HepG2 (cell line): Measurements from ENCODE around the gene CPVL. TPM values are rescaled to one million over a fixed set of nuclear protein-coding genes. Genes with fewer than 3 reads are reported as not detected.

Experiments
- ATAC-seq: fragments of 200-7000 bp; cut with Tn5 transposase; 3 replicates; pipeline ENCODE4 v1.9.1; 2020; ENCODE audit warnings: mild to moderate bottlenecking, moderate library complexity
- BruUV-seq: library from RNA; stranded (reverse); fragments of 400-500 nt; replicated peaks from 2 replicates; lab custom pipeline; 2021; lab: Mats Ljungman, UMichigan
- CTCF ChIA-PET: fragments of 300-600 bp; formaldehyde crosslinking; extraction: SDS; loops from one replicate; lab custom pipeline; 2021; ENCODE audit warnings: low total read pairs, inconsistent platforms, low intra/inter-chr PET ratio; lab: Yijun Ruan, JAX
- POLR2A ChIA-PET: fragments of 350-600 bp; sonication (Branson Sonifier 250); formaldehyde crosslinking; loops from one replicate; lab custom pipeline; 2020; ENCODE audit warnings: antibody characterized with exemption, inconsistent platforms; lab: Yijun Ruan, JAX
- DNase-seq: peaks from one replicate; pipeline ENCODE4 v3.0.0-alpha.2; 2015; ENCODE audit warnings: low spot score
- FAIRE-seq: peaks from 3 replicates; lab custom pipeline; 2011; peaks lifted over from hg19 to GRCh38; lab: Jason Lieb, UNC
- H2AFZ ChIP-seq: one replicate; pipeline ENCODE4 v1.6.1; 2011; ENCODE audit warnings: low read length, inconsistent platforms
- H3K27ac ChIP-seq: fragments of 300-600 bp; 3 replicates; pipeline ENCODE4 v1.8.0; 2011; ENCODE audit warnings: mixed run types, mild to moderate bottlenecking, mixed read lengths, low read length, inconsistent platforms; ENCODE audit not compliant: insufficient read depth; ENCODE audit errors: extremely low read length
- H3K27me3 ChIP-seq, 2 experiments: fragments of 200-600 bp in 1 of 2; 2 replicates in 1 of 2; 3 replicates in 1 of 2; pipeline versions ENCODE4 v1.6.0 to v1.8.0; 2011; ENCODE audit warnings: low read length in 2 of 2, mild to moderate bottlenecking in 2 of 2, moderate library complexity in 2 of 2, inconsistent platforms in 1 of 2; ENCODE audit not compliant: insufficient read depth in 2 of 2, control insufficient read depth in 1 of 2
- H3K36me3 ChIP-seq, 2 experiments: fragments of 200-600 bp in 1 of 2; replicated peaks in 1 of 2; 2 replicates in 1 of 2; 3 replicates in 1 of 2; pipeline versions ENCODE4 v1.5.1 to v1.8.0; 2011; ENCODE audit warnings: low read length in 2 of 2, inconsistent platforms in 1 of 2; ENCODE audit not compliant: insufficient read depth in 2 of 2, control insufficient read depth in 1 of 2
- H3K4me1 ChIP-seq: 2 replicates; pipeline ENCODE4 v1.5.1; 2012; ENCODE audit warnings: low read length, inconsistent platforms; ENCODE audit not compliant: insufficient read depth
- H3K4me2 ChIP-seq: 2 replicates; pipeline ENCODE4 v1.6.0; 2011; ENCODE audit warnings: low read depth, low read length, inconsistent platforms
- H3K4me3 ChIP-seq, 3 experiments: fragments of 200-600 bp in 1 of 3; sonication (generic), shearing (Covaris generic) in 1 of 3; replicated peaks in 1 of 3; 2 replicates each; pipeline ENCODE4 v1.5.1; 2011 to 2016; ENCODE audit warnings: low read length in 3 of 3, inconsistent platforms in 2 of 3, low read depth in 2 of 3, mild to moderate bottlenecking in 2 of 3, control low read depth in 1 of 3, mixed read lengths in 1 of 3; ENCODE audit not compliant: insufficient read depth in 1 of 3
- H3K79me2 ChIP-seq: one replicate; pipeline ENCODE4 v1.6.1; 2011; ENCODE audit warnings: low read length, inconsistent platforms; ENCODE audit not compliant: insufficient read depth
- H3K9ac ChIP-seq: 2 replicates; pipeline ENCODE4 v1.6.0; 2011; ENCODE audit warnings: mild to moderate bottlenecking, low read depth, low read length, inconsistent platforms; ENCODE audit not compliant: insufficient read depth
- H3K9me3 ChIP-seq: 2 replicates; pipeline ENCODE4 v1.5.1; 2012; ENCODE audit warnings: mild to moderate bottlenecking, low read length
- H4K20me1 ChIP-seq: 2 replicates; pipeline ENCODE4 v1.6.0; 2011; ENCODE audit warnings: inconsistent platforms, mild to moderate bottlenecking, low read length, moderate library complexity; ENCODE audit not compliant: insufficient read depth
- CEBPG ChIP-seq: IDR thresholded peaks from 2 replicates; pipeline ENCODE4 v1.6.1; 2016
- DRAP1 ChIP-seq: IDR thresholded peaks from 2 replicates; pipeline ENCODE4 v1.6.1; 2016; ENCODE audit warnings: missing genetic modification reagents, missing compliant biosample characterization
- FOXA3 ChIP-seq: IDR thresholded peaks from 2 replicates; pipeline ENCODE4 v1.6.1; 2016; ENCODE audit warnings: missing genetic modification reagents, missing compliant biosample characterization
- FOXP4 ChIP-seq: sonication (generic); formaldehyde crosslinking; IDR thresholded peaks from 2 replicates; pipeline ENCODE4 v1.4.0; 2020; ENCODE audit warnings: missing genetic modification reagents
- RARA ChIP-seq: IDR thresholded peaks from 2 replicates; pipeline ENCODE4 v1.6.1; 2016; ENCODE audit warnings: missing genetic modification reagents, missing compliant biosample characterization
- RARG ChIP-seq: sonication (generic); formaldehyde crosslinking; IDR thresholded peaks from 2 replicates; pipeline ENCODE4 v1.4.0; 2020; ENCODE audit warnings: low read depth, mild to moderate bottlenecking, missing genetic modification reagents
- SOX5 ChIP-seq: IDR thresholded peaks from 2 replicates; pipeline ENCODE4 v1.6.1; 2016; ENCODE audit warnings: borderline replicate concordance
- SOX6 ChIP-seq, 2 experiments: fragments of 450-650 bp in 1 of 2; sonication (generic) in 1 of 2; formaldehyde crosslinking in 1 of 2; IDR thresholded peaks; 2 replicates each; pipeline versions ENCODE4 v1.4.0 to v1.6.1; 2017 to 2020; ENCODE audit warnings: antibody characterized with exemption in 1 of 2, mild to moderate bottlenecking in 1 of 2, missing genetic modification reagents in 1 of 2
- ZNF207 ChIP-seq: fragments of 450-650 bp; IDR thresholded peaks from 2 replicates; pipeline ENCODE4 v1.6.1; 2016; ENCODE audit warnings: antibody characterized with exemption, borderline replicate concordance
- ZNF530 ChIP-seq: sonication (generic); formaldehyde crosslinking; IDR thresholded peaks from 2 replicates; pipeline ENCODE4 v1.5.0; 2020; ENCODE audit warnings: low read depth, mild to moderate bottlenecking, missing genetic modification reagents
- ZNF577 ChIP-seq: sonication (generic); formaldehyde crosslinking; IDR thresholded peaks from 2 replicates; pipeline ENCODE4 v1.4.0; 2020; ENCODE audit warnings: mild to moderate bottlenecking, low read depth, missing genetic modification reagents, borderline replicate concordance
- ZNF652 ChIP-seq: IDR thresholded peaks from 2 replicates; pipeline ENCODE4 v1.6.1; 2016; ENCODE audit warnings: low read depth, borderline replicate concordance
- WGBS: methylation state at CpG from one replicate; pipeline ENCODE4 v1.1.6; 2017; ENCODE audit warnings: low lambda C conversion rate; 5-methylcytosine and 5-hydroxymethylcytosine counted together
- in situ Hi-C: cut with HindIII; loops from 2 replicates; pipeline ENCODE4 v1.10.0; 2017; ENCODE audit warnings: low pct_unique_long_range_greater_than_20kb; ENCODE audit not compliant: extremely low pct_ligation_motif_present
- intact Hi-C: fragments of 100-400 bp; cut with micrococcal nuclease; formaldehyde crosslinking; loops from one replicate; pipeline ENCODE4 v1.10.0; 2022; ENCODE audit not compliant: unreplicated experiment
- polyA plus RNA-seq, 8 experiments: library from polyadenylated mRNA; depleted of rRNA in 3 of 8; stranded (reverse) in 7 of 8; unstranded in 1 of 8; fragments of >200 nt; fragmentation: Illumina TruSeq in 4 of 8; extraction: Trizol in 4 of 8; gene quantifications; 2 replicates each; pipeline versions ENCODE4 v1.2.1 to v1.2.3, GENCODE V29; 2011 to 2016; ENCODE audit warnings: low read depth in 4 of 8, missing spikeins in 1 of 8, mixed read lengths in 1 of 8; ENCODE audit not compliant: insufficient read depth in 1 of 8
- total RNA-seq, 5 experiments: library from RNA; depleted of rRNA; stranded (reverse); fragments of >200 nt; fragmentation: Illumina TruSeq; extraction: Trizol; gene quantifications; 2 replicates each; pipeline ENCODE4 v1.2.3, GENCODE V29; 2016; ENCODE audit warnings: low read depth in 1 of 5
- TF ChIP-seq, protein P1 (sequence below): IDR thresholded peaks from 2 replicates; pipeline ENCODE4 v1.4.0; 2020; ENCODE audit warnings: mild to moderate bottlenecking, missing genetic modification reagents

CPVL gene
- total and polyA plus RNA-seq, 2 of the 13 experiments (the other 11 are each of a cell fraction or from before 2014, with no cell fraction given), result 59.2 to 294 TPM

DNA sequence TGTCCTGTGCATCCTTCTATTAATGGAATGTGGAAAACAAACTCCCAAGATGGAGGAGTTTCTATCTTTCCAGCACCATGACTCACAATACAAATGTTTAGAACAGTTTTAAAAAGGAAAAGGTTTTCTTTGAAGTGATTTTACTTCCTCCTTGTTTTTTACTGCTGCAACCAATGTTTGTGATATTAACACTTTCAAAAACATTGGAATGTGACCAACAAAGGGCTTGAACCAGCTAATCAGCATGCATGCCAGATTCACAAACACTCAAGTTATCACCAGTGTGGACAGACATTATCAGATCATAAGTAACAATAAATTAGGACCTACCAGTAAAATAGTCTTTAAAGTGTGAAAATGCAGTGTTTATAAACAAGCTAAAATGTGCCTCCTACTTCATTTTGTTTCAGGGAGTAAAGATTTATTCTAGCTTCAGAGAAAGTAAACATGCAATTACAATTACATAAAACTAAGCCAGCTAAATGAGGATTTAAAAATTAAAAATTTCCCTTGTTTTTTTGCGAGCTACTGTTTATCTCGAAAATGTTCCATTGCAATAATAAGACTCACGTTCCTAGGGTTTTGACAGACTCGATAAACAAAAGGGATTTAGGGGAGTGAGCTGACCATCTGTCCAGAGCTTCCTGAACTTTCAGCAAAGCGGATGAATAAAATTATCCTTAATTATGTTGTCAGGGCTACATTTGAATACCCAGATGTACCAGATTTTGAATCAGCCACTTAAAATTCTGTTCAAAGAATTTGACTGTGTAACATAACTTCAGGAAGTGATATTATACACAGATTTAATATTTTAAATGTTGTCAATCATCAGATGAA, 29.8 kb downstream of the CPVL start:
- H3K4me1 ChIP-seq, result peaks cover 30% of the 10 kb centered on the region
- no peak overlapping the region for H3K4me3 ChIP-seq
- peak overlapping the region; percentile 33 for H3K27ac ChIP-seq
- ATAC-seq (no peak), FAIRE-seq (no peak), DNase-seq (peak; percentile 69)
- no peak overlapping the region for H2AFZ ChIP-seq
- no peaks in the 10 kb centered on the region for H4K20me1 ChIP-seq
- H3K9ac ChIP-seq, result no peak overlapping the region
- POLR2A ChIA-PET, result interaction anchor here (1.0 to 2.2 kb wide), 5 partner anchors 25 to 78 kb away, joined by 3 to 24 read pairs (median 8); partner anchors contain the start of genes CHN2 and CPVL
- no peak overlapping the region for H3K4me2 ChIP-seq
- H3K9me3 ChIP-seq, result no peaks in the 10 kb centered on the region
- peaks cover 6 to 17% of the 10 kb centered on the region in 2 experiments; a peak in 4 of 5 replicates for H3K36me3 ChIP-seq
- H3K79me2 ChIP-seq, result no peaks in the 10 kb centered on the region
- intact Hi-C loops, result no loop called here
- 90% methylated on average over 5 of the region's 5 CpGs for WGBS
- no peaks in the 10 kb centered on the region for H3K27me3 ChIP-seq
- in situ Hi-C loops, result no loop called here
- BruUV-seq, result no TSS peak
- CTCF ChIA-PET, result interaction anchor here (1.1 kb wide), 1 partner anchor 229 kb away, joined by 3 read pairs; no protein-coding TSS in a partner anchor
- no peak for TF ChIP-seq RARG
- TF ChIP-seq ZNF207, result no peak
- TF ChIP-seq FOXA3, result peak; percentile 50; the same call in 1 of the 2 replicates
- TF ChIP-seq SOX6 (IDR thresholded peaks at IDR 0.05), result no peak
- peak; percentile 41; the same call in 1 of the 2 replicates for TF ChIP-seq SOX6 (CRISPR knock-in tag; IDR thresholded peaks at IDR 0.05)
- peak; percentile 82; the same call in 1 of the 2 replicates for TF ChIP-seq SOX5
- TF ChIP-seq CEBPG, result 0 out of 2 replicates have a peak, but pooled peaks have one; percentile 10
- no peak for TF ChIP-seq ZNF530 (CRISPR knock-in tag)
- TF ChIP-seq FOXP4 (CRISPR knock-in tag), result 0 out of 2 replicates have a peak, but pooled peaks have one; percentile 35
- no peak for TF ChIP-seq ZNF577
- TF ChIP-seq ZNF652 (CRISPR knock-in tag), result peak; percentile 35; the same call in 1 of the 2 replicates
- TF ChIP-seq, protein P1, sequence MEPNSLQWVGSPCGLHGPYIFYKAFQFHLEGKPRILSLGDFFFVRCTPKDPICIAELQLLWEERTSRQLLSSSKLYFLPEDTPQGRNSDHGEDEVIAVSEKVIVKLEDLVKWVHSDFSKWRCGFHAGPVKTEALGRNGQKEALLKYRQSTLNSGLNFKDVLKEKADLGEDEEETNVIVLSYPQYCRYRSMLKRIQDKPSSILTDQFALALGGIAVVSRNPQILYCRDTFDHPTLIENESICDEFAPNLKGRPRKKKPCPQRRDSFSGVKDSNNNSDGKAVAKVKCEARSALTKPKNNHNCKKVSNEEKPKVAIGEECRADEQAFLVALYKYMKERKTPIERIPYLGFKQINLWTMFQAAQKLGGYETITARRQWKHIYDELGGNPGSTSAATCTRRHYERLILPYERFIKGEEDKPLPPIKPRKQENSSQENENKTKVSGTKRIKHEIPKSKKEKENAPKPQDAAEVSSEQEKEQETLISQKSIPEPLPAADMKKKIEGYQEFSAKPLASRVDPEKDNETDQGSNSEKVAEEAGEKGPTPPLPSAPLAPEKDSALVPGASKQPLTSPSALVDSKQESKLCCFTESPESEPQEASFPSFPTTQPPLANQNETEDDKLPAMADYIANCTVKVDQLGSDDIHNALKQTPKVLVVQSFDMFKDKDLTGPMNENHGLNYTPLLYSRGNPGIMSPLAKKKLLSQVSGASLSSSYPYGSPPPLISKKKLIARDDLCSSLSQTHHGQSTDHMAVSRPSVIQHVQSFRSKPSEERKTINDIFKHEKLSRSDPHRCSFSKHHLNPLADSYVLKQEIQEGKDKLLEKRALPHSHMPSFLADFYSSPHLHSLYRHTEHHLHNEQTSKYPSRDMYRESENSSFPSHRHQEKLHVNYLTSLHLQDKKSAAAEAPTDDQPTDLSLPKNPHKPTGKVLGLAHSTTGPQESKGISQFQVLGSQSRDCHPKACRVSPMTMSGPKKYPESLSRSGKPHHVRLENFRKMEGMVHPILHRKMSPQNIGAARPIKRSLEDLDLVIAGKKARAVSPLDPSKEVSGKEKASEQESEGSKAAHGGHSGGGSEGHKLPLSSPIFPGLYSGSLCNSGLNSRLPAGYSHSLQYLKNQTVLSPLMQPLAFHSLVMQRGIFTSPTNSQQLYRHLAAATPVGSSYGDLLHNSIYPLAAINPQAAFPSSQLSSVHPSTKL, result peak; percentile 59
- peak; percentile 52 for TF ChIP-seq RARA (CRISPR knock-in tag)
- TF ChIP-seq DRAP1, result no peak
